Mucosa of gallbladder (tissue), 1 donor: ENCODE results near the gene ALPK3. TPM values are rescaled to one million over a fixed set of nuclear protein-coding genes. Genes with fewer than 3 reads are reported as not detected.

Experiments
- DNase-seq: peaks from one replicate; pipeline ENCODE4 v3.0.0-alpha.2; 2020; ENCODE audit warnings: low spot score
- total RNA-seq: library from RNA; stranded (reverse); gene quantifications from one replicate; pipeline ENCODE4 v1.2.1, GENCODE V29; 2021
- donor health status: DM: no; HTN: no; CAD: no.

ALPK3 gene
- total RNA-seq, 1 donor from 2014 or later = 7.6 TPM

DNA sequence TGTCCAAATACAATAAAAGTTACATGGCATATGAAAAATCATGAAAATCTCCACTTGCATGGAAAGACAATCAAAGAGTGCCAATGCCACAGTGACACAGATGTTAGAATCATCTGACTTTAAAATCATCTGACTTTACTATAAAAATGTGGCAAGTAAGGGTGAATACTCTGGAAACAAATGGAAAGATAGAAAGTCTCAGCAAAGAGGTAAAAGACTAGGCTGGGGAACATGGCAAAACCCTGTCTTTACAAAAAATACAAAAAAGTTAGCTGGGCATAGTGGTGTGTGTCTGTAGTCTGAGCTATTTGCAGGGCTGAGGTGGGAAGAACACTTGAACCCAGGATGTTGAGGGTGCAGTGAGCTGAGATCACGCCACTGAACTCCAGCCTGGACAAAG lies 29.1 kb downstream of the ALPK3 start:
- DNase-seq = no peak

DNA sequence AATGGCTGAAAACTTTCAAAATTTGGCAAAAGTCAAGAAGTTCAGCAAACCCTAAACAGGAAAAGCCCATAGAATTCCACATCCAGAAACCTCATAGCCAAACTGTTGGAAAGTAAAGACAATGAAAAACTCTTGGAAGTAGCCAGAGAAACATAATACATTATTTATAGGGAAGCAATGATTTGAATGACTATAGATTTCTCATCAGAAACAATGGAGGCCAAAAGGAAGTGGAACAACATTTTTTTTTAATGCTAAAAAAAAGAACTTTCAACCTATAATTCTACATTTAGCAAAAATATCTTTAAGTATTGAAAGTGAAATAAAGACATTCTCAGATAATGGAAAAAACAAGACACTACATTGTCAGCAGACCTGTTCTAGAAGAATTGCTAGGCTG lies 30.2 kb downstream of the ALPK3 start:
- DNase-seq = no peak

DNA sequence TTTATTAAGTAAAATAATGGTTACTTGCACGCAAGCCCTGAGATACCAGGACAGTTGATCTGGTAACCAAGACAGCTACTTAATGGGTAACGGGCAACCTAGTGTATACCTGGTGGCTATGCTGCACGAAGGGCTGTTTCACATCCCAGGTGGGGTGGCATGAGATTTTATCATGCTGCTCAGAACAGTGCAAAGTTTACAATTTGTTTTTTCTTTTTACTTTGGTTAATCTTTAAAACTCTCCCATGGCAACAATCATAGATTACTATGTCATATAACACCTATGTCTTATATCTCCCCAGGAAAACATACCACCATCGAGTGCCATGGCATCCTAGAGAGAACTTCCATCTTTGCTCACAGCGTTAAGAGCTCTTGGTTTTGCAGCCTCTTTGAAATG lies 35.1 kb downstream of the ALPK3 start:
- DNase-seq = no peak

DNA sequence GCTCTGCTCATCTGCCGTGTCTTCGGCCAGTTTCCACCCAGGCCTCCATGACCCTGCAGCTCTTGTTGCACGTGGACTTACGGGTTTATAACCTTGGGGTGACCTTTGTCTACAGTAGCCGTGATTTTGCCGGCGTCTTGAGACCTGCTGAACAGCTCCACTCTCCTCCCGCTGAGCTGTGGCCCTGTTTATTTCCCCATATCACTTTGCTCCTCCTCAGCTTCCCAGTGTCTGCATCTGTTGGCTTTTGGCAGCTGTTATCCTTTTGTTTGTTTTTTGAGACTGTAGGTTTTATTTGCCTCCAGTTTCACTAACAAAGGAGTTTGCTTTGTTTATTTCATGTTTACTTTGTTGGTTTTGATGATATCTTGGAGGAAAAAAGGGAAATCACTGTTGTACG lies 38.0 kb downstream of the ALPK3 start:
- no peak for DNase-seq

DNA sequence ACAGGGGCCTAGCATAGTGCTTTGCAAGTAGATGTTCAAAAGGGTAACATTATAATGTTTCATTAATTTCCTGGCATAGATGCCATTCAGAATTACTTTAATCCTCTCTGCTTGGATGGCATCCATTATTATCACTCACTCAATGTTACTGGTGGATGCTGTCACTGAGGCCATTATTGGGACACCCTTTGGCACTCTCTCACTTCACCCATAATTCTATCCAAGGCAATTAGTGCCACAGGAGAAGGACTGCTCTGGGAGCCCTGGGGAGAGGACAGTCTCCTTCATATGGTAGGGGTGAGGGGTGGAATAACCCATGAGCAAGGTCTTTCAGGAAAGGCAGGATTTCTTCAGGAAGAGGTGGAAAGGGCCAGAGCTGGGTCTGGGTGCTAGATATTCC lies 38.6 kb downstream of the ALPK3 start:
- no peak for DNase-seq

DNA sequence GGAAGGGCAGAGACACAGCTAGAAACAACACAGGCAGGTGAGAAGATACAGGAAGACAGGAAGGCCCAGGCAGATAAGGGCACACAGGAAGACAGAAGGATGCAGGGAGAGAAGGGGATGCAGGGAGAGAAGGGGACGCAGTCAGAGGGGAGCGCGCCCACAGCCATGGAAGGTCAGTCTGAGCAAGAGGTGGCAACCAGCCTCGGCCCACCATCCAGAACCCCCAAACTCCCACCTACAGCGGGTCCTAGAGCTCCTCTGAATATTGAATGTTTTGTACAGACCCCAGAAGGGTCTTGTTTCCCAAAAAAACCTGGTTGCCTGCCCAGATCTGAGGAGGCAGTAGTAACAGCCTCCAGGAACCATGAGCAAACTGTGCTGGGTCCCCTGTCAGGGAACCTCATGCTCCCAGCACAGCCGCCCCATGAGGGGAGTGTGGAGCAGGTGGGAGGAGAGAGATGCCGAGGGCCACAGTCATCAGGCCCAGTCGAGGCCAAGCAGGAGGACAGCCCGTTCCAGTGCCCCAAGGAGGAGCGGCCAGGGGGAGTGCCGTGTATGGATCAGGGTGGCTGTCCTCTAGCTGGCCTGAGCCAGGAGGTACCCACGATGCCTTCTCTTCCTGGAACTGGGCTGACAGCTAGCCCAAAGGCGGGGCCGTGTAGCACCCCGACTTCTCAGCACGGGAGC lies 39.7 kb downstream of the ALPK3 start:
- DNase-seq = no peak

DNA sequence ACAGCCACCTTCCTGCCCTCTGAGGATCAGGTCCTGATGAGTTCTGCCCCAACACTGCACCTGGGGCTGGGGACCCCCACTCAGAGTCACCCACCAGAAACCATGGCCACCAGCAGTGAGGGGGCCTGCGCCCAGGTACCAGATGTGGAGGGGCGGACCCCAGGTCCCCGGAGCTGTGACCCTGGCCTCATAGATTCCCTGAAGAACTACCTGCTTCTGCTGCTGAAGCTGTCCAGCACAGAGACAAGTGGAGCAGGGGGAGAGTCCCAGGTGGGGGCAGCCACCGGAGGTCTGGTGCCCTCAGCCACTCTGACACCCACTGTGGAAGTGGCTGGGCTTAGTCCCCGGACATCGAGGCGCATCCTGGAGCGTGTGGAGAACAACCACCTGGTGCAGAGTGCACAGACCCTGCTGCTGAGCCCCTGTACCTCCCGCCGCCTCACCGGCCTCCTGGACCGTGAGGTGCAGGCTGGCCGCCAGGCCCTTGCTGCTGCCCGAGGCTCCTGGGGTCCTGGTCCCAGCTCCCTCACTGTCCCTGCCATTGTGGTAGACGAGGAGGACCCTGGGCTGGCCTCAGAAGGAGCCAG lies 40.4 kb downstream of the ALPK3 start:
- no peak for DNase-seq

DNA sequence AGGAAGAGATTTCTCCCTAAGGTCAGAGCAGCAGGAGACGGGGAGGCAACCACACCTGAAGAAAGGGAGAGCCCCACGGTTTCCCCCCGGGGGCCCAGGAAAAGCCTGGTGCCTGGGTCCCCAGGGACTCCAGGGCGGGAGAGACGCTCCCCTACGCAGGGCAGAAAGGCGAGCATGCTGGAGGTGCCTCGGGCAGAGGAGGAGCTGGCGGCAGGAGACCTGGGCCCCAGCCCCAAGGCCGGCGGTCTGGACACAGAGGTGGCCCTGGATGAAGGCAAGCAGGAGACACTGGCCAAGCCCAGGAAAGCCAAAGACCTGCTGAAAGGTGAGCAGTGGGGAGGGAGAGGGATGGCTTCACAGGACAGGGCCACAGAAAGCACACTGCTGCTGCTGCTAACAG lies 41.1 kb downstream of the ALPK3 start:
- DNase-seq = no peak

DNA sequence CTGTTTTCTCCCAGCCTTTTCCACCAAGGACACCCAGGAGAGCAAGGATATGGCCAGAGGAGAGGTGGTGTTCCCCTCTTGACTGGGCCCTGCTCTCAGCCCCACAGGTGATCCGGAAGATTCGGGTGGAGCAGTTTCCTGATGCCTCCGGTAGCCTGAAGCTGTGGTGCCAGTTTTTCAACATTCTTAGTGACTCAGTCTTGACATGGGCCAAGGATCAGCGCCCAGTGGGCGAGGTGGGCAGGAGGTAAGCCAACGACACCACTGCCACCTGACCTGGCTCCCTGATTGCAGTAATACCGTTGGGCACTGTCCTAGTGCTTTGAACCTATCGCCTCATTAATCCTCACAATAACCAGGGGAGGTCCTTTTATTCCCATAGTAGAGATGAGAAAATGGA lies 42.0 kb downstream of the ALPK3 start:
- DNase-seq = peak; percentile 74

DNA sequence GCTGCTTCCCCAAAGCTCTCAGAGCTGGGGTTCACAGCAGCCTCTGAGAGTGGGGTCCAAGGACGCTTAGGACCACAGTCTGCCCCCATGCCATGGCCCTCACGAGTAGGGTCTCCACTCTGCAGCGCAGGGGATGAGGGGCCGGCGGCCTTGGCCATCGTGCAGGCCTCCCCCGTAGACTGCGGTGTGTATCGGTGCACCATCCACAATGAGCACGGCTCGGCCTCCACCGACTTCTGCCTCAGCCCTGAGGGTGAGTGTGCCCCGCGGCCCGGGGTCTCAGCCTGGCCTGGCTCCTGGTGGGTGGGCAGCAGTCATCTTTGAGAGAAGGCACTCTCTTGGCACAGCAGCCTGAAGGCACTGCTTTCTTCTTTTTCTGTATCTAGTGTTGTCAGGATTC lies 42.5 kb downstream of the ALPK3 start:
- no peak for DNase-seq

DNA sequence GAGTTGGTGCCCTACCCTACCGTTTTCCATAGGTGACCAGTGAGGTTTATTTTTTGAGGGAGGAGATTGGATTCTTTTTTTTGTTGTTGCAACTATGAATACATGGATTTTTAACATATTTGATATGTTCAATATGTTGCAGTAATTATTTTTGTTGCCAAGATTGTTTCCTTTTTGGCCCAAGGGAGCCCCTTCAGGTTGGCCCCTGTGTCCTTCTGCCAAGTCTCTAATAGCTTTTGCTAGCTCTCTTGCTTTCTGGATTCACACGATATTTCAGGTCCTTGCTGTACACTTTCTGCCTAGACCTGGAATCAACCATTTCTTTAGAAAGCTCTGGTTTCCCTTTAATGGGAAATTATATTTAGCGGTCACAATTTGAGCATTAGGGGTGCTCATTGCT lies 44.6 kb downstream of the ALPK3 start:
- no peak for DNase-seq

DNA sequence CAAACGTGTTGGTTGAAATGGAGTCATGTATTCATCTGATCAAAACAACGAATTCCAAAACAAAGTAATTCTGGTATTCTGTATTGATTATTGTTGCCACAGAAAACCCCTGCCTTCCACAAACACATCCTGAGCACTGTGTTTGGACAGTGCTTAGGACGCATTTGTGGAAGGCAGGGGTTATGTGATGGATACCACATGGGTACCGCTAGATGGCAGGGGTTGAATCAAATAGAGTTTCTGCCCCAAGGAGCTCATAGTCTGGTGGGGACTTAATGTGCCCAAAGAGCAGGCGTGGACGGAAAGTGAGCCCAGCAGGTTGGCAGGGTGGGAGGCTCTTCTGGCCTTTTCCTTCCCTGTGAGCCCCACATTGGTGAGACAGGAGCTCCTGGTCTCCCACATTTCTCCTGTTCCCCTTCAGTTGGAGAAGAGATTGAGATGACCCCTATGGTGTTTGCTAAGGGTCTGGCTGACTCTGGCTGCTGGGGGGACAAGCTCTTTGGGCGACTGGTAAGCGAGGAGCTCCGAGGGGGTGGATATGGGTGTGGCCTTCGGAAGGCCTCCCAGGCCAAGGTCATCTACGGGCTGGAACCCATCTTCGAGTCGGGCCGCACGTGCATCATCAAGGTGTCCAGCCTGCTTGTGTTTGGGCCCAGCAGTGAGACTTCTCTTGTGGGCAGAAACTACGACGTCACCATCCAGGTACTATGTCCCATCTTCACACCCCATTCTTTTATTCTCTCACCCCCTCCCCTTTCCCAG lies 45.2 kb downstream of the ALPK3 start:
- no peak for DNase-seq

DNA sequence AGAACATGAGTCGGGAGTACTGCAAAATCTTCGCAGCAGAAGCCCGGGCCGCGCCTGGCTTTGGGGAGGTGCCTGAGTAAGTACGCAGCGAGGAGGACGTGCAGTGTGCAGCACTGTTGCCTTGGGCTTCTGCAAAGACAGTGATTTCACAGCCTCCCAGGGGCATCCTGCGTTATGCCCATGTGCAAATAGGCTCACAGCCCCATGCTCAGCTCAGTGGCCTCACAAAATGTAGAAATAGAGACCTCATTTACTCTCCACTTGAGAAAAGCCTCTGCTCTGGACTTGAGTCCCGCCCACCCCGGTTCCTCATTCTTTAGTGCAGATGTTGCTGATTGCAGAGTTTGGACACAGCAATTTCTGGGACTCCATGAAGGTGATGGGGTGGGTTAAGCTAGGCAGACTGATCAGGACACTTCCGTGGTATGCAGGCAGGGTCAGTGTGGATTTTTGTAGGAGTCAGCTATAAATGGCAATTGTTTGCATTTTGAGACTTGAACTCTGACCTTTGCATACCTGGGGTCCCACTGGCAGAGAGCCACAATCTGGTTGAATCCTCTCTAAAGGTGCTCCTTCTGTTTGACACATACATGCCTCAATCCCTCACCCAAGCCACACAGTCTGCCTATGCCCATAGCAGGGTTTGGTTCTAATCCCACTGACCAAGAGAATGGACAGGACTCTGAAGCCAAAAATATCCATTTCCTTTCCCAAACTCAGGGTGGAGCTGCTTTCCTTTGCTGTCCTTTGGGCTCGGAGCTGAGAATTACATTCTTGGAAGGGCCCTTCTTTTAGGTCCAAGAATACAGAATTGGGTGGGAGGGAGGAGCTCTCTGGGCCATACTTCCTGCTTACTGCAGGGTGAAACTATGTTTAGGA lies 46.6 kb downstream of the ALPK3 start:
- no peak for DNase-seq

DNA sequence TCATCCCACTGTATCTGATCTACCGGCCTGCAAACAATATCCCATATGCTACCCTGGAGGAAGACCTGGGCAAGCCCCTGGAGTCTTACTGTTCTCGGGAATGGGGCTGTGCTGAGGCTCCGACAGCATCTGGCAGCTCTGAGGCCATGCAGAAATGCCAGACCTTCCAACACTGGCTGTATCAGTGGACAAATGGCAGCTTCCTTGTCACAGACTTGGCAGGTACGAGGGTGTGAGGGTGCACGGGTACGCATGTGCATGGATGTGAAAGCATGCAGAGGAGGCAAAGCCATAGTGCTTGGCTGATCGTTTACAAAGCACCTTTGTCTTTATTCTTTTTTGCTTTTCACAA lies 47.3 kb downstream of the ALPK3 start:
- DNase-seq = no peak

DNA sequence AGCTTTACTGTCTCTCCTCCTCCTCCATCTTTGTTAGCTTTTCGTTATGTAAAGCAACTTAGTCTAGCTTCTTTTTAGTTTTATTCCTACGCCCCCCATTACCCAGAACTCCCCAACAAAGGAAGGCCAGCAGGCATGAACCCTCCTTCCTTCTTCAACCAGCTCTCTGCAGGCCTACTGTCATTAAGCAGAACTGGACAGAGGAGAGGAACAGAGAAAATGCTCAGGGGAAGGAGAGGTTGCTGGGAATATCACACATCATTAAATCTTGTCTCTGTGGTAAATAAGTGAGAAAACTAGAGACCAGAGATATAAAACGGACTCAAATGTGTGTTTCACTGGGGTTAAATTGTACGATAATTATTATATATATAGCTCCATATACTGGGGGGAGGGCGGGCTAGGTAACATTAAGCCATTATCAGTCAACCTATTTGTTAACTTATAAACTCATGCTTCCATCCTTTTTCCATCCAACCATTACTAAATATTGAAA lies 48.0 kb downstream of the ALPK3 start:
- no peak for DNase-seq

DNA sequence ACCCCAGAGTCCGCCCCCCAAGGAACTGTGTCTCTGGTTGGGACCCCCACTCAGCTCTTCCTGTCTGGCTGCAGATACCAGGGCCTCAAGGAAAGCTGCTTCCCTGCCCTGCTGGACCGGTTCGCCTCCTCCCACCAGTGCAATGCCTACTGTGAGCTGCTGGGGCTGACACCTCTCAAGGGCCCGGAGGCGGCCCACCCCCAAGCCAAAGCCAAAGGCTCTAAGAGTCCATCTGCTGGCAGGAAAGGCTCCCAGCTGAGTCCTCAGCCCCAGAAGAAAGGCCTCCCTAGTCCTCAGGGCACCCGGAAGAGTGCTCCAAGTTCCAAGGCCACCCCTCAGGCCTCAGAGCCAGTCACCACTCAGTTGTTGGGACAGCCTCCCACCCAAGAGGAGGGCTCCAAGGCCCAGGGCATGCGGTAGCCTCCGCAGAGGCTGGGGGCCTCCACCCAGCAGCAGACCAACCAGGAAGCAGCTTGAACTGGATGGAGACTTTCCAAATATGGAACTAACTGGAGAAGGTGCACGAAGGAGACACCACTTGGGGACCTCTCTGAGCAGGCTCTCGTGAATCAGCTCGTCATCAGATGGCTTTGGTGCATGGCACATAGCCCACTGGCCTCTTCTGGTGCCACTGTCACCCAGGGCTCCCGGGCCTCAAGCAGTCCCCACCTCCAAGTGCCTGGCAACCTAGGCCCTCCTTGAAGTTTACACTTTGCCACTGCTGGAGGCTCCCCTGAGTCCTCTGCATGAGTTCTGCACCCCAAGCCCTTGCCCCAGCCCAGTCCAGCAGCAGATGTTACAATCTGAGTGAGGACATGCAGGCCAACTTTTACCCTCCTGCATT lies 51.1 kb downstream of the ALPK3 start:
- DNase-seq = no peak

DNA sequence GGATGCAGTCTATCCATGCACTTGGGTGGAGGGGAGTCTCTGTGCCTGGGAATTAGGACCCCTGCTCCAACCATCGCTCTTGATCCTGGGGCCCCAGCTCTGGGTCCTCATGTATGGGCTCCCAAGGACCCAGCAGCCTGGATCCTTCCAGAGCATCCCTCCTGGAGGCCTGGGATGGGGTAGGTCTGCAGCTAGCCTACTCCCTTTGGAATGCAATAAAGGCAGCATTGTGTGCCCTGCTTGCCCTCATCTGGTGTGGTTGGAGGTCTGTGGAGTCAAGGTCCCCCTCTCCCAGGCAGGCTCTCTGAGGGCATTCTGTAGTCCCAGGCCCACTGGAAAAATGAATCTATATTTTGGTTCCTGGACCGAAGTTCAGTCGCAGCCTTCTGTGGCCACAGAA lies 52.4 kb downstream of the ALPK3 start:
- no peak for DNase-seq

DNA sequence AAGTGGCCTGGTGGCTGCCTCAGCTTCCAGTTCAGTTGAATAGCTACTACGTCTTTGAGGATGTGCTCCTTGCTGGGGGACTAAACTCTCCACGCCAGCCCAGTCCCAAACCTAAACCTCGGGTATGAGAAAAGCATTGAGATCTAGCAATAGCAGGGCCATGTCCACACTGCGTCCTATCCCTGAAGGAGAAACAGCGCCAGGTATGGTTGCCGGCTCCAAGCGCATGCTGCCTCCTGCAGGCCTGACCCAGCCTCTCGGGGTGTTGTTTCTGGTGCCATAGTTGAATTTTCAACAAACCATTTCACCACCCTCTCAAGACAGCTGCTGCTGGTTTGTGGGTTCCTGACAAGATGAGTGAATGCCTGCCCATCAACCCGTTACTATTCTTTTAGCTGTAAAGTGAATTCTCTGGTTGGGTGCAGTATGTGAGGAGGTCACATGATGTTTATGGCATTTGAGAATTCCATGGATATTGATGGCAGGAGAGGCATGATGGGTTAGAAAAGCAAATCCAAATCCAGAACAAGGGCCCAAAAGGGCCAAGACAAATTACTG lies 54.4 kb downstream of the ALPK3 start:
- no peak for DNase-seq

DNA sequence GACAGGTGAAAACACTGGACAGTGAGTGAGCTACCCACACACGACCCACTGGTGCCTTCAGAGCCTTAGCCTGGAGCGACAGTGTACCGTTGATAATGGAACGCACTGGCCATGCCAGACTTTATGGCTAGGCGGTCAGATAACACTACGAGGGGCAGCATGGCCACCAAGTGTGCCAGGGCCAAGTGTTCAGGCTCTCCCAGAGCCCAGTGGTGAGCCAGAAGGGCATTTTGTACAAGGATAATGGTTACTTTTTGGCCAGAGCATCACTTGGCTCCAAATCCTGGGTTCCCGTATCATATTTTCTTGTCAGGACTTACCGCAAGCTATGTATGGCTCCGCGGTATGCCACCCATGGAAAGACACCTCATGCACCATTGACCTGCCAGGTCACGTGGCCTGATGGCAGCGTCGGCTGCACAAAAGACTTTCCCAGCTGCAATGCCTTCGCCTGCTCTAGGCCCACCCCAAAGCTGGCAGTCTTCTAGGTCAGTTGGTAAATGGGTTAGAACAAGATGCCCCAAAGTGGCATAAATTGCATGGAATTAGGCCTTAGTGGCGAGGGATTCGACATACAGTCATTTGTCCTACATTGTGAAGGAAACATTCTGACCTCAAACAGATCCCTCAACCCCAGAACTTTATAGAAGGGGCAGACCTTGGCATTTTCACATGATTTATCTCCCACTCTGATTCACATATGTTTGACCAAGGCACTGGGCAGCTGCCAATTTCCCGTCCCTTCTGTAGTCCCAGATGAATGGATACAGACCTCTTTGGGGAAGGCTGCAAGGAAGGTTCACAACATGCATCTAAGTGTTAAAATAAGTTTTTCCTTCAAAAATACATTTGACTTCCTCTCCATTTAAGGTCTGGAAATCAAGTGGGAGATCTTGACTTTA lies 55.1 kb downstream of the ALPK3 start:
- DNase-seq = no peak

DNA sequence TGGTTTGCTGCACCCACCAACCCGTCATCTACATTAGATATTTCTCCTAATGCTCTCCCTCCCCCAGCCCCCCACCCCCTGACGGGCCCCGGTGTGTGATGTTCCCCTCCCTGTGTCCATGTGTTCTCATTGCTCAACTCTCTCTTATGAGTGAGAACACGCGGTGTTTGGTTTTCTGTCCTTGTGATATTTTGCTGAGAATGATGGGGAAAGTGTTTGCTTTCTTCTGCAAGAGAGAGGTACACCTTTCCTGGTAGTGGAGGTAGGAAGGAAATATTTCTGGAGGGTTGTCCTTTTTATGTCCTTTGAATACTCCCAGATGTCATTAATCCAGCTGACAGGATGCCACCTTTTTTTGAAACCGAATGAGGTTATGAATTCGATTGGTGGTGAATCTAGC lies 56.8 kb downstream of the ALPK3 start:
- DNase-seq = no peak
